Osteoblast (primary cell): Measurements from ENCODE around the gene C17orf78. TPM values are rescaled to one million over a fixed set of nuclear protein-coding genes. Genes with fewer than 3 reads are reported as not detected.
"Not testable (repeated sequence)": the region's sequence is repeated elsewhere in the genome, so short reads cannot be mapped to it uniquely, and the experiment has no call there.

Experiments used
- DNase-seq: peaks from one replicate; pipeline ENCODE4 v3.0.0; 2011; ENCODE audit warnings: low spot score, mixed read lengths; ENCODE audit not compliant: insufficient read length; ENCODE audit errors: missing footprints
- H2AFZ ChIP-seq: 2 replicates; pipeline ENCODE4 v1.6.0; 2011; ENCODE audit warnings: mild to moderate bottlenecking, low read length
- H3K27ac ChIP-seq: 2 replicates; pipeline ENCODE4 v1.5.1; 2011; ENCODE audit warnings: mild to moderate bottlenecking, low read depth, low read length, moderate library complexity
- H3K27me3 ChIP-seq: 2 replicates; pipeline ENCODE4 v1.6.0; 2012; ENCODE audit warnings: mild to moderate bottlenecking, control low read depth, inconsistent platforms, low read length, moderate library complexity; ENCODE audit not compliant: insufficient read depth
- H3K36me3 ChIP-seq: 2 replicates; pipeline ENCODE4 v1.5.1; 2011; ENCODE audit warnings: mild to moderate bottlenecking, low read length, control low read depth, moderate library complexity; ENCODE audit not compliant: insufficient read depth
- H3K4me1 ChIP-seq: 2 replicates; pipeline ENCODE4 v1.5.1; 2011; ENCODE audit warnings: mild to moderate bottlenecking, low read length, control low read depth, moderate library complexity; ENCODE audit not compliant: insufficient read depth
- H3K4me2 ChIP-seq: 2 replicates; pipeline ENCODE4 v1.6.0; 2011; ENCODE audit warnings: mild to moderate bottlenecking, low read length; ENCODE audit not compliant: insufficient read depth
- H3K4me3 ChIP-seq: fragments of 200-600 bp; sonication (generic); 3 replicates; pipeline ENCODE4 v1.5.1; 2012; ENCODE audit warnings: mild to moderate bottlenecking, low read length, inconsistent platforms; ENCODE audit not compliant: insufficient read depth
- H3K79me2 ChIP-seq: 2 replicates; pipeline ENCODE4 v1.6.0; 2012; ENCODE audit warnings: mild to moderate bottlenecking, low read length, control low read depth, inconsistent platforms; ENCODE audit not compliant: insufficient read depth
- H3K9me3 ChIP-seq: 2 replicates; pipeline ENCODE4 v1.5.1; 2011; ENCODE audit warnings: low read depth, low read length, control low read depth
- H4K20me1 ChIP-seq: 2 replicates; pipeline ENCODE4 v1.6.0; 2012; ENCODE audit warnings: mild to moderate bottlenecking, low read length, control low read depth; ENCODE audit not compliant: insufficient read depth
- CTCF ChIP-seq: IDR thresholded peaks from 2 replicates; pipeline ENCODE4 v1.5.1; 2011; ENCODE audit warnings: mild to moderate bottlenecking, low read depth, low read length, moderate library complexity; ENCODE audit errors: extremely low read depth
- total RNA-seq: library from RNA; depleted of rRNA; stranded (reverse); fragments of >200 nt; gene quantifications from 2 replicates; pipeline ENCODE4 v1.2.3, GENCODE V29; 2012

The C17orf78 gene
- total RNA-seq, 1 donor, result not detected

GRCh38 chr17:37405955-37406634, 30.3 kb downstream of the C17orf78 start:
- Histone ChIP-seq H3K27me3 (no peaks in the 10 kb centered on the region), H2AFZ (peak overlapping the region; percentile 96), H3K4me3 (peak overlapping the region; percentile 96), H3K9me3 (no peaks in the 10 kb centered on the region), H3K79me2 (peaks cover 71% of the 10 kb centered on the region), H3K36me3 (peaks cover 1% of the 10 kb centered on the region), H4K20me1 (peaks cover 8% of the 10 kb centered on the region), H3K27ac (peak overlapping the region; percentile 84), H3K4me2 (peak overlapping the region; percentile 94), H3K4me1 (peaks cover 13% of the 10 kb centered on the region)
- TF ChIP-seq CTCF, result no peak
- peak; percentile 87 for DNase-seq

GRCh38 chr17:37406635-37407461, 31.1 kb downstream of the C17orf78 start, which contains the start of the genes ACACA and TADA2A:
Gene ACACA (minus strand): TSS chr17:37406836. CDS start chr17:37406299, 537 bp downstream.
Gene TADA2A (plus strand): TSS chr17:37406886. CDS start chr17:37411366, 4,480 bp downstream.
- TF ChIP-seq CTCF, result no peak
- H2AFZ ChIP-seq, result peak within 1 kb of the TSS; percentile 98

GRCh38 chr17:37408145-37408479, 32.3 kb downstream of the C17orf78 start:
- not testable (repeated sequence) for DNase-seq, H3K27ac ChIP-seq, H3K4me3 ChIP-seq, H4K20me1 ChIP-seq, H3K9me3 ChIP-seq, H2AFZ ChIP-seq, H3K27me3 ChIP-seq
- peaks cover 13% of the 10 kb centered on the region for H3K4me1 ChIP-seq
- peaks cover 13% of the 10 kb centered on the region for H3K36me3 ChIP-seq
- H3K4me2 ChIP-seq, result peak overlapping the region; percentile 93
- peaks cover 63% of the 10 kb centered on the region for H3K79me2 ChIP-seq

More at GRCh38 chr17:37406635-37407461, 31.1 kb downstream of the C17orf78 start, which contains the start of the genes ACACA and TADA2A:
- peaks cover 72% of the 10 kb centered on the region for H3K79me2 ChIP-seq
- peak within 1 kb of the TSS; percentile 94 for H3K27ac ChIP-seq
- no peaks in the 10 kb centered on the region for H3K27me3 ChIP-seq
- H3K36me3 ChIP-seq, result peaks cover 4% of the 10 kb centered on the region
- peaks cover 8% of the 10 kb centered on the region for H4K20me1 ChIP-seq
- peak within 1 kb of the TSS; percentile 94 for H3K4me2 ChIP-seq
- H3K9me3 ChIP-seq, result no peaks in the 10 kb centered on the region
- DNase-seq, result peak; percentile 99
- H3K4me1 ChIP-seq, result peaks cover 13% of the 10 kb centered on the region
- H3K4me3 ChIP-seq, result peak within 1 kb of the TSS; percentile 96

- H3K4me3 ChIP-seq, result no peak overlapping the region
- peaks cover 54% of the 10 kb centered on the region for H3K79me2 ChIP-seq
- TF ChIP-seq CTCF, result no peak
- H3K4me1 ChIP-seq, result peaks cover 13% of the 10 kb centered on the region
- H2AFZ ChIP-seq, result no peak overlapping the region
- H3K36me3 ChIP-seq, result peaks cover 29% of the 10 kb centered on the region
- H3K4me2 ChIP-seq, result no peak overlapping the region
- no peaks in the 10 kb centered on the region for H4K20me1 ChIP-seq
- H3K27me3 ChIP-seq, result no peaks in the 10 kb centered on the region
- no peaks in the 10 kb centered on the region for H3K9me3 ChIP-seq
- no peak overlapping the region for H3K27ac ChIP-seq
- DNase-seq, result no peak
These were observed 34.6 kb downstream of the C17orf78 start for GRCh38 chr17:37410357-37410756.
